ENCODE data around the gene MOBP.

The MOBP gene

GRCh38 chr3:39505866-39506742 is 38.6 kb downstream of the MOBP start:
- H3K4me3 ChIP-seq, result no peak overlapping the region
- DNase-seq (ENCODE audit: low spot score), result no peak
- TF ChIP-seq, protein P1, sequence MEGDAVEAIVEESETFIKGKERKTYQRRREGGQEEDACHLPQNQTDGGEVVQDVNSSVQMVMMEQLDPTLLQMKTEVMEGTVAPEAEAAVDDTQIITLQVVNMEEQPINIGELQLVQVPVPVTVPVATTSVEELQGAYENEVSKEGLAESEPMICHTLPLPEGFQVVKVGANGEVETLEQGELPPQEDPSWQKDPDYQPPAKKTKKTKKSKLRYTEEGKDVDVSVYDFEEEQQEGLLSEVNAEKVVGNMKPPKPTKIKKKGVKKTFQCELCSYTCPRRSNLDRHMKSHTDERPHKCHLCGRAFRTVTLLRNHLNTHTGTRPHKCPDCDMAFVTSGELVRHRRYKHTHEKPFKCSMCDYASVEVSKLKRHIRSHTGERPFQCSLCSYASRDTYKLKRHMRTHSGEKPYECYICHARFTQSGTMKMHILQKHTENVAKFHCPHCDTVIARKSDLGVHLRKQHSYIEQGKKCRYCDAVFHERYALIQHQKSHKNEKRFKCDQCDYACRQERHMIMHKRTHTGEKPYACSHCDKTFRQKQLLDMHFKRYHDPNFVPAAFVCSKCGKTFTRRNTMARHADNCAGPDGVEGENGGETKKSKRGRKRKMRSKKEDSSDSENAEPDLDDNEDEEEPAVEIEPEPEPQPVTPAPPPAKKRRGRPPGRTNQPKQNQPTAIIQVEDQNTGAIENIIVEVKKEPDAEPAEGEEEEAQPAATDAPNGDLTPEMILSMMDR (IDR thresholded peaks at IDR 0.05), result no peak
- H3K27ac ChIP-seq, result no peak overlapping the region

- H3K4me3 ChIP-seq, result no peak overlapping the region
- TF ChIP-seq, protein P1 (IDR thresholded peaks at IDR 0.05), result no peak
- no peak overlapping the region for H3K27ac ChIP-seq
- DNase-seq (ENCODE audit: low spot score), result no peak
These were observed 39.4 kb downstream of the MOBP start for GRCh38 chr3:39506863-39507262.

- Histone ChIP-seq H3K4me3 (no peak overlapping the region), H3K27ac (no peak overlapping the region)
- no peak for DNase-seq (ENCODE audit: low spot score)
- TF ChIP-seq, protein P1 (IDR thresholded peaks at IDR 0.05), result no peak
These were observed 46.4 kb downstream of the MOBP start for GRCh38 chr3:39513791-39514369.

DNA sequence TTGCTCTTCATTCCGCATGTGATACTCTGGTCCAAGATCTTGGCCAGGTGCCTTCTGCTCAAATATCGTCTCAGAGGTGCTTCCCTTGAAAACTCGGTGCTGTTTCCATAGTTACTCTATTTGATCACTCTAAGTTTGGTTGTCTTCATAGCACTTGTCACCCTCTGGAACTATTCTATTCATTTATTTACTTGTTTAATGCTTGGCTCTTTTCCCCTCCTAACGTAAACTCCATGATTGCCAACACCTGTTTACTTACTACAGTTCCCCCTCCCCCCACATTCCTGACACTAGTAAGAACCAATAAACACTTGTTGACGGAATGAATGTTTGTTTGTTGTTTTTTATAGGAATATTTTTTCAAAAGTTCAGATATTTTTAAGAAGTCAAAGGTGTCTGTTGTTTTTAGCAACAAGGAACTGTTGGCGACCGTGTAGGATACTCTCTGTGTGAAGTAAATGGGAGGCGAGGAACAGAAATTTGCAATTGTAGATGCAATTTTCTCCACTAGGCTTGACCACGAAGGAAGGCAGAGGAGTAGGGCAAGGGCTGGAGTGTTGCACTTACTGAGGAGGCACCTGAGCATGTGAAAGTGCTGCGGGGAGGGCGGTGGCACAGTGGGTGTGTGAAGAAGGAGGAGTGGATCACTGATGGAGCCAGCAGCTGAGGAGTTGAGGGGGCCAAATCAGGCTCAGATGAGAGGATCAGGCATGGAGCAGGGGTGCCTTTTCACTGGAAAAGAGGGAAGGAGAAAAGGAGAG is 48.4 kb downstream of the MOBP start:
- Histone ChIP-seq H3K4me3 (no peak overlapping the region), H3K27ac (no peak overlapping the region)
- TF ChIP-seq, protein P1 (IDR thresholded peaks at IDR 0.05), result no peak
- DNase-seq (ENCODE audit: low spot score), result no peak

- TF ChIP-seq, protein P1 (IDR thresholded peaks at IDR 0.05), result no peak
- DNase-seq (ENCODE audit: low spot score), result no peak
- H3K27ac ChIP-seq, result no peak overlapping the region
- H3K4me3 ChIP-seq, result no peak overlapping the region
These were observed 51.6 kb downstream of the MOBP start for GRCh38 chr3:39519103-39519502.

DNA sequence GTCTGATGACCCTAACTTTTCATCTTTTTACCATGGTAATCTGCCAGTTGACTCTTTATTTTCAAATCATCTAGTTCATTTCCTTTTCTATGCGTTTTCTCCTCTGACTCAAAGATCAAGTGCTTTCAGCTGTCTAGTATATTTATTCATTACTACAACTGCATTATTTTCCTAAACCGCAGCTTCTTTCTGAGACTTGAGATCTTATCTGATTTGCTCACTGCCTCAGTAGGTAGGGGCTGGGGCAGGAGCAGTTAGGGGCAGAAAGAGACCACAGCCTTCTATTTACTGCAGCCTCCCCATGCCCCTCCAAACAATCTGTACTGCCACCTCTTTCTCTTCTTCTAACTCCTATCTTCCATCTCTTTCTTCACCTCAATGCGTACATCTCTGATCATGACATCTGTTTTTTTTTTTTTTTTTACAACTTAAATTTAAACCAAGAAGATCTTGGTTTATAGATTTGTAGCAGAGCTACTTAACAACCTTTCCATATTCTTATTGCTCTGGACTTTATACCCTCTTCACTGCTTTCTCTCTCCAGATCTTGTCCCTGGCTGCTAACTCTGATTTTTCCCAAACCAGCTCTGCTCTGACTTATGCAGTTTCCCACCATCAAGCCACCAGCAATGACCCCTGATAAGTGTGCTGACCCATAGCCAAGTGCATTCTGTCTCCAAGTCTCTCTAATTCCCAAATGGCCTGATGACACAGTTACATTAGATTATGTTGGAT is 52.2 kb downstream of the MOBP start:
- no peak for DNase-seq (ENCODE audit: low spot score)
- H3K27ac ChIP-seq, result no peak overlapping the region
- TF ChIP-seq, protein P1 (IDR thresholded peaks at IDR 0.05), result no peak
- H3K4me3 ChIP-seq, result no peak overlapping the region
